Transverse colon (tissue), 4 donors: ENCODE data around the gene WAS. TPM values are rescaled to one million over a fixed set of nuclear protein-coding genes. Genes with fewer than 3 reads are reported as not detected.

ENCODE experiments used
- DNase-seq: peaks from one replicate; pipeline ENCODE4 v3.0.0-alpha.2; 2019
- H3K27ac ChIP-seq, 4 donors: fragments of 200-600 bp; sonication (generic); 2 replicates each; pipeline ENCODE4 v1.5.1; 2016 to 2018; ENCODE audit warnings: inconsistent platforms in 4 of 4
- H3K27me3 ChIP-seq: fragments of 200-600 bp; sonication (generic); 2 replicates; pipeline ENCODE4 v1.5.1; 2017; ENCODE audit warnings: inconsistent platforms
- H3K36me3 ChIP-seq, 4 donors: fragments of 200-600 bp; sonication (generic); 2 replicates each; pipeline ENCODE4 v1.5.1; 2017 to 2019; ENCODE audit warnings: inconsistent platforms in 4 of 4
- H3K4me1 ChIP-seq, 4 donors: fragments of 200-600 bp; sonication (generic); 2 replicates each; pipeline ENCODE4 v1.5.1; 2017 to 2020; ENCODE audit warnings: inconsistent platforms in 4 of 4
- H3K4me3 ChIP-seq, 4 donors: fragments of 200-600 bp; sonication (generic); 1 replicate in 1 of 4; 2 replicates in 3 of 4; pipeline versions ENCODE4 v1.5.1 to v1.6.1; 2017 to 2019; ENCODE audit warnings: inconsistent platforms in 4 of 4
- H3K9me3 ChIP-seq, 2 donors: fragments of 200-600 bp; sonication (generic); 2 replicates each; pipeline ENCODE4 v1.5.1; 2017 to 2019; ENCODE audit warnings: inconsistent platforms in 2 of 2
- EP300 ChIP-seq: sonication (generic); formaldehyde crosslinking; IDR thresholded peaks from one replicate; pipeline ENCODE4 v1.6.1; 2017; ENCODE audit warnings: antibody characterized with exemption, low read depth
- POLR2A ChIP-seq: fragments of 450-650 bp; IDR thresholded peaks from one replicate; pipeline ENCODE4 v1.6.1; 2016; ENCODE audit warnings: antibody characterized with exemption, mild to moderate bottlenecking, moderate library complexity
- POLR2AphosphoS5 ChIP-seq, 3 donors: sonication (generic); formaldehyde crosslinking; IDR thresholded peaks; one replicate each; pipeline ENCODE4 v1.6.1; 2016; ENCODE audit warnings: antibody characterized with exemption in 3 of 3
- WGBS, 2 donors: methylation state at CpG; one replicate each; pipeline ENCODE4 v1.1.5; 2018; ENCODE audit warnings: low coverage in 1 of 2; 5-methylcytosine and 5-hydroxymethylcytosine counted together
- in situ Hi-C, 4 donors: fragments of 200-750 bp; cut with MboI; loops; one replicate each; pipeline versions ENCODE4 v1.15.0 to v1.15.1; 2017; ENCODE audit warnings: low sequenced_read_pairs in 3 of 4, low pct_ligation_motif_present in 1 of 4, low pct_unique_long_range_greater_than_20kb in 1 of 4
- intact Hi-C: fragments of 100-400 bp; cut with DNase I; formaldehyde crosslinking; loops from one replicate; pipeline ENCODE4 v1.15.1; 2023; ENCODE audit warnings: low total_unique reads
- total RNA-seq, 4 donors: library from RNA; depleted of rRNA; stranded (reverse); fragments of >200 nt; gene quantifications; one replicate each; pipeline ENCODE4 v1.1.0, GENCODE V29; 2016
- TF ChIP-seq, protein P1 (sequence below), 5 experiments: fragments of 200-600 bp in 3 of 5; fragments of 450-650 bp in 2 of 5; sonication (generic) in 3 of 5; IDR thresholded peaks; 1 replicate in 2 of 5; 2 replicates in 3 of 5; pipeline ENCODE4 v1.5.1; 2016 to 2017; ENCODE audit warnings: antibody characterized with exemption in 5 of 5, inconsistent platforms in 3 of 5, mild to moderate bottlenecking in 2 of 5, moderate library complexity in 1 of 5

WAS gene
- total RNA-seq, 4 donors from 2014 or later = 3.2 to 13.1 (median 6.3) TPM

DNA sequence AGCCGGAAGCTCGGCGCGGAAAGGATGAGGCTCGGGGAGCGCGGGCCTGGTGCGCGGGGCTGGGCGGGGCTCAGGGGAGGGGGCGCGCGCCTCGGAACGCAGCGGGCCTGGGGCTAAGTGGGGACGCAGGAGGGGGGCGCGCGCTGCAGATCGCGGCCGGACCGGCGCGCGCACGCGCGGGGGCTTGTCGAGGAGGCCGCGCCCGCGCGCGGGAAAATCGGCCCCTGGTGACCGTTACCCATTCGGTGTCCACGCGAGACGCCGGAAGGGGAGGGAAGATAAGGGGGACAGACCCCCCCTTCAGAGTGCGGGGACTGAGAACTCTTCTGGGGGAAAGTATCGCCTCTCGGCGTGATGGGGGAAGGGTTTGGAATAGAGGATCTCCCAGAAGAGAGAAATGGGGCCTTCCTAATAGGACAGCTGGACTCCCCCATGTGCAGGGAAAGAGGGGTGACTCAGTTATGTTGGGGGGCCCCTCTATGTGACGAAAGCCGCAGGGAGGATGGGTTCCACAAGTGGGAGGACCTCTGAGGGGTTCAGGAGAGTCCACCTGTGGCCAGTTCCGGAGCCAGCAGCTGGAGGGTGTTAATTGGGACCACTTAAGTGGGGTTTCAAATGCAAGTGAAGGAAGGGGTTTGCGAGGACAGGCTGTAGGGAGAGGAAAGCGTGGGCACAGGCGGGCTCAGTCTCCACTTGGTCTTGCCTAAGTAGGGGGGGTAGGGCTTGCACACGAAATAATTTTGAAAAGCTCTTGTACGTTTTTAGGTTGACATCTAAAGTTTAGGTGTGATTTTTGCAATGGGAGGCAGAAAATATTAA, 13.5 kb downstream of the WAS start:
- TF ChIP-seq EP300 = no peak
- TF ChIP-seq, protein P1, sequence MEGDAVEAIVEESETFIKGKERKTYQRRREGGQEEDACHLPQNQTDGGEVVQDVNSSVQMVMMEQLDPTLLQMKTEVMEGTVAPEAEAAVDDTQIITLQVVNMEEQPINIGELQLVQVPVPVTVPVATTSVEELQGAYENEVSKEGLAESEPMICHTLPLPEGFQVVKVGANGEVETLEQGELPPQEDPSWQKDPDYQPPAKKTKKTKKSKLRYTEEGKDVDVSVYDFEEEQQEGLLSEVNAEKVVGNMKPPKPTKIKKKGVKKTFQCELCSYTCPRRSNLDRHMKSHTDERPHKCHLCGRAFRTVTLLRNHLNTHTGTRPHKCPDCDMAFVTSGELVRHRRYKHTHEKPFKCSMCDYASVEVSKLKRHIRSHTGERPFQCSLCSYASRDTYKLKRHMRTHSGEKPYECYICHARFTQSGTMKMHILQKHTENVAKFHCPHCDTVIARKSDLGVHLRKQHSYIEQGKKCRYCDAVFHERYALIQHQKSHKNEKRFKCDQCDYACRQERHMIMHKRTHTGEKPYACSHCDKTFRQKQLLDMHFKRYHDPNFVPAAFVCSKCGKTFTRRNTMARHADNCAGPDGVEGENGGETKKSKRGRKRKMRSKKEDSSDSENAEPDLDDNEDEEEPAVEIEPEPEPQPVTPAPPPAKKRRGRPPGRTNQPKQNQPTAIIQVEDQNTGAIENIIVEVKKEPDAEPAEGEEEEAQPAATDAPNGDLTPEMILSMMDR (IDR thresholded peaks at IDR 0.05) = no peak
- no peak for TF ChIP-seq POLR2A
- no peak for TF ChIP-seq POLR2AphosphoS5 (IDR thresholded peaks at IDR 0.05)
- no peaks in the 10 kb centered on the region for H3K9me3 ChIP-seq
- peak overlapping the region; percentile 33 to 88 (median 64) for H3K4me3 ChIP-seq
- H3K4me1 ChIP-seq = peaks cover 0 to 10% (median 4%) of the 10 kb centered on the region in 4 donors
- 0 to 47% methylated on average over 3 to 56 of the region's 56 CpGs for WGBS, 2 donors
- no peaks in the 10 kb centered on the region for H3K36me3 ChIP-seq
- intact Hi-C loops = no loop called here
- peak overlapping the region; percentile 86 to 95 (median 90) for H3K27ac ChIP-seq
- no peaks in the 10 kb centered on the region for H3K27me3 ChIP-seq
- DNase-seq = no peak
- in situ Hi-C loops = no loop called here

DNA sequence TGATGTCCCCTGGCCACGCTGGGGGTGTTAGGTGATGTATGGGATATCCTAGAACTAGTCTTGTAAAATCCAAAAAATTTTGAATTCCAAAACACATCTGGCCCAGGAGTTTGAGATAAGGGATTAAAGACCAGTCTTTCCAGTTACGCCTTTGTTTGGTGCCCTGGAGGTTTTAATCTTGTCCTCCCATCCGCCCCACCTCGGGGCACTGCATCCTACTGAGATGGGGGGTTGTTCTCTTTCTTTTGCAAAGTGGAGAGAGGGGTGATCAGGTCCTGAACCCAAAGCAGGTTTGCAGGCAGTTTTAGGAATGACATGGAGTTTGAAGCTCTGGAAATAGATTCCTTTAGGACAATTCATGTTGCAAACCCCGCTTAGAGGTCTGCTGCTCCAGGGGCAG, 14.7 kb downstream of the WAS start:
- H3K27me3 ChIP-seq = no peaks in the 10 kb centered on the region
- H3K4me3 ChIP-seq = no peak overlapping the region
- peaks cover 0 to 10% (median 4%) of the 10 kb centered on the region in 4 donors for H3K4me1 ChIP-seq
- TF ChIP-seq, protein P1 (IDR thresholded peaks at IDR 0.05) = no peak
- TF ChIP-seq POLR2AphosphoS5 (IDR thresholded peaks at IDR 0.05) (no peak), POLR2A (no peak), EP300 (no peak)
- H3K27ac ChIP-seq = no peak overlapping the region
- 79% methylated on average over 5 of the region's 5 CpGs; no CpG with 5 or more reads in 1 of the 2 donors for WGBS, 2 donors
- intact Hi-C loops (no loop called here), in situ Hi-C loops (no loop called here)
- H3K36me3 ChIP-seq = no peaks in the 10 kb centered on the region
- H3K9me3 ChIP-seq = no peaks in the 10 kb centered on the region
- no peak for DNase-seq

DNA sequence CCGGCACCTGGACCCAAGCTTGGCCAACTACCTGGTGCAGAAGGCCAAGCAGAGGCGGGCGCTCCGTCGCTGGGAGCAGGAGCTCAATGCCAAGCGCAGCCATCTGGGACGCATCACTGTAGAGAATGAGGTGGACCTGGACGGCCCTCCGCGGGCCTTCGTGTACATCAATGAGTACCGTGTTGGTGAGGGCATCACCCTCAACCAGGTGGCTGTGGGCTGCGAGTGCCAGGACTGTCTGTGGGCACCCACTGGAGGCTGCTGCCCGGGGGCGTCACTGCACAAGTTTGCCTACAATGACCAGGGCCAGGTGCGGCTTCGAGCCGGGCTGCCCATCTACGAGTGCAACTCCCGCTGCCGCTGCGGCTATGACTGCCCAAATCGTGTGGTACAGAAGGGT, 16.6 kb downstream of the WAS start:
- Histone ChIP-seq H3K9me3 (no peaks in the 10 kb centered on the region), H3K4me1 (peaks cover 0 to 9% (median 4%) of the 10 kb centered on the region in 4 donors), H3K36me3 (no peaks in the 10 kb centered on the region), H3K27me3 (no peaks in the 10 kb centered on the region), H3K27ac (no peak overlapping the region), H3K4me3 (no peak overlapping the region)
- no peak for DNase-seq
- TF ChIP-seq, protein P1 (IDR thresholded peaks at IDR 0.05) = no peak
- TF ChIP-seq POLR2AphosphoS5 (IDR thresholded peaks at IDR 0.05) (no peak), POLR2A (no peak), EP300 (no peak)
- in situ Hi-C loops (no loop called here), intact Hi-C loops (no loop called here)
- 97% methylated on average over 20 of the region's 23 CpGs; no CpG with 5 or more reads in 1 of the 2 donors for WGBS, 2 donors

DNA sequence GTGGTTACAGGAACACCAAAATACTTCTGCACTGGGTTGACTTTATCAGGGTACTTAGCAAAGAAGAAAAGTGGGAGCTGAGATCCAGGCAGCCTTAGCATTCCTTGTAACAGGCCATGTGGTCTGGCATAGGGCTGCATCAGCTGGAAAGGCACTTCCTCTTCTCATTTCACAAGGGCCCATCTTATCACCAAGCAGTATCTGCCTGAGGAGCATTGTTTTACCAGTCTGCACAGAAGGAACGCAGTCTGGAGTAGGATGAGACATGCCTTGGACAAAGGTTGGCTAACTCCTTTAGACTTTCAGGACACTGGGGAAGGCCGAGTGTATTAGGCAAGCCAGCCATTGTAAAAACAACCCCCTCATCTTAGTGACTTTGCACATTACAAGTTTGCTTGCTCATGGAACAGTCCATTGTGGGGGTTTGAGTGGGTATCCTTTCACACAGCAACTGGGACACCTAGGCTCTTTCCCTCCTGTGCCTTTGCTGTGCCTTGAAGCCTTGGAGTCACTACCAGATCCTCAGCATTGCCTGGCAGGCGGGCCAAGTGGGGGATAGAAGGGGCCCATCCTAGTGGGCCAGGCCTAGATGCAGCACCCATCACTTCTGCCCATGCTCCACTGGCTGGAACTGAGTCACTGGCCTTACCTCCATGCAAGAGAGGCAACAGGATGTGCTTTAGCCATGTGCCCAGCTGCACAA, 17.5 kb downstream of the WAS start:
- in situ Hi-C loops = no loop called here
- H3K4me3 ChIP-seq = no peak overlapping the region
- no peaks in the 10 kb centered on the region for H3K9me3 ChIP-seq
- no peaks in the 10 kb centered on the region for H3K27me3 ChIP-seq
- TF ChIP-seq EP300 (no peak), POLR2A (no peak), POLR2AphosphoS5 (IDR thresholded peaks at IDR 0.05) (no peak)
- TF ChIP-seq, protein P1 (IDR thresholded peaks at IDR 0.05) = no peak
- H3K36me3 ChIP-seq = no peaks in the 10 kb centered on the region
- peaks cover 0 to 4% (median 3%) of the 10 kb centered on the region in 4 donors for H3K4me1 ChIP-seq
- no peak overlapping the region for H3K27ac ChIP-seq
- DNase-seq = no peak
- intact Hi-C loops = no loop called here
- 86% methylated on average over 3 of the region's 3 CpGs; no CpG with 5 or more reads in 1 of the 2 donors for WGBS, 2 donors
